Mucosa of gallbladder (tissue), 1 donor: ENCODE results near the gene NUDT2. TPM values are rescaled to one million over a fixed set of nuclear protein-coding genes. Genes with fewer than 3 reads are reported as not detected.

Experiments used
- DNase-seq: peaks from one replicate; pipeline ENCODE4 v3.0.0-alpha.2; 2020; ENCODE audit warnings: low spot score
- total RNA-seq: library from RNA; stranded (reverse); gene quantifications from one replicate; pipeline ENCODE4 v1.2.1, GENCODE V29; 2021
- donor health status: DM: no; HTN: no; CAD: no.

The NUDT2 gene
- total RNA-seq, 1 donor from 2014 or later = 25.5 TPM

DNA sequence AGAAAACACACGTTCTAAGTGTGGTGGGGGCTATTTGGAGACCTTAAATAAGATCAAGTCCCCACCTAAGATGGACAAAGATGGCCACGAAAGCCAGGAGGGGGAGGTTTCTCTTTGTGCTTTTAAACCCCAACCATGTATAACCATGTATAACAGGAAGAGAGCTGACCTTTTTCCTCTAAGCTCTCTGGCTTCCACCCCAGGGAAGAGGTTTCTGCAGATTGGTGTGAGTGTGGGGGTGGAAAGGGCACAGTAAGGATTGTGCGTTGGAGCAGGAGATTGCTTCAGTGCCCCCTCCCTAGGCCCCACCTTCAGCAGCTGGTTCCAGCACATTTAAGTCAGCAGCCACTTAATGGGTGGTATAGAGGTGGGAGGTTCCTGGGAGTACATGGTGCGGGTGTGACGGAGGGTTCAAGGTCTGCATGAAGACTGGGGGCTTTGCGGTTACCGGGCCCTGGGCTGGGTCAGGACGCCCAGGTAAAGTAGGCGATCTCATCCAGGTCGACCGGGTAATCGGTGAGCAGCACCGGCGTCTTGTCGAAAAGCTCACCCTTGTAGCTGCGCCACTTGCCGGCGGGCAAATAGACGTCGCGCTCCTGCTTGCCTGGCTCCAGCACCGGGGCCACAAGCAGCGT, 41.1 kb downstream of the NUDT2 start:
- DNase-seq = no peak

DNA sequence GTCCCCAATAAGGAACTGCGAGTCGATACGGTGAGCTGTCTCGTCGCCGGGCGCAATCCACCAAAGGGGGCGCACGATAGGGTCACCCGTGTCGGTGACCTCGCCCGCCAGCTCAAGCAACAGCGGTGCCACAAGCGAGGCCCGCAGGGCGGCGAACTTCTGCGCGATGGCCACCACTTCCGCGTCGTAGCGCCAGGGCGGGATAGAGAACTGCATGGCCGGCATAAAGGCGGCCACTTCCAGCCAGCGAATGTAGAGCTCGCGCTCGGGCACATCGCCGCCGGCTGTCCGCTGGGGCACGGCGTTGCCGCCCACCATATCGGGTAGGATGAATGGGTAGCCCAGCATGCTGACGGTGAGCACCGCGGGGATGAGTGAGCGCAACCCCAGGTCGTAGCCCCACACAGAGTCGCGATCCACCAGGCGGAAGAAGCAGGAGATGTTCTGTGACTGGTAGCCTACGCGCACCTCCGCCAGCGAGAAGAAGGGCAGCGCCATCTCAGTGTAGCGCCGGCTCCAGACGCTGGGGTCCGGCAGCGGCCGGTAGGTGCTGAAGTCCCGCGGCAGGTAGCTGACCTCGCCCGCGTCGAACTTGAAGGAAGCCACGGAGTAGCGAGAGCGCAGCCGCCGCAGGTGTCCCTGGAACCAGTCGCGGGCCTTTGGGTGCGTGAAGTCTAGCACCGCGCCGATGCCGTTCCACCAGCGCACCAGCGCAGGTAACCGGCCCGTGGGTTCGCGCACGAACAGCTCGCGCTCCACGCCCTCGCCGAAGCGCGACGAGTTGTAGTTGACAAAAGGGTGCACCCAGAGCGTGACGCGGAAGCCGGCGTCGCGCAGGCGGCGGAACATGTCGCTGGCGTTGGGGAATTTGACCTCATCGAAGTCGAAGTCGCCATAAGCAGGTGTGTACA, 41.9 kb downstream of the NUDT2 start:
- DNase-seq = no peak

DNA sequence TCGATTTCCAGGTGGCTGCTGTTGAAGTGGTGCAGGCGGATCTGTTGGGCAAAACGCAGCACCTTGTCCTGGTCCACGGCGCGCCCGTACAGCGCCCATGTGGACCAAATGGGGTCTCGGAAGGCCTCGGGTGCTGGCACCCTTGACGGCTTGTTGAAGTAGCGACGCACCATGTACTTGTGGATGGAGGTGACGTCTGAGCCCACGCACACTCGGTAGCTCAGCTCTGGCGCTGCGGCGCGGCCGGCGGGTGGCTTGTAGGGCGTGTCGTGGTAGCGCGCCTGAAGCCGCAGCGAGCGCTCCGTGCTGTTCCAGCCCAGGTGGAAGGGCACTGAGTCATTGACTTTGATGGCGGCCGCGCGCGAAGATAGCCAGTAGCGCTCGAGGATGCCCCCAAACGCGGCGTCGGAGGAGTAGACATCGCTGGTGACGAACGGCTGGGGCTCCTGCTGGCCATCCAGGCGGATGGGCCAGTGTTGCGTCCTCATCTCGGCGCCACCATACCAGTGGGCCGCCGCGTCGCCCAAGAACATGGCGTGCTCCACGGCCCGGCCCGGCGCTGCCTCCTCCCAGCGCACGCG, 42.6 kb downstream of the NUDT2 start:
- no peak for DNase-seq

DNA sequence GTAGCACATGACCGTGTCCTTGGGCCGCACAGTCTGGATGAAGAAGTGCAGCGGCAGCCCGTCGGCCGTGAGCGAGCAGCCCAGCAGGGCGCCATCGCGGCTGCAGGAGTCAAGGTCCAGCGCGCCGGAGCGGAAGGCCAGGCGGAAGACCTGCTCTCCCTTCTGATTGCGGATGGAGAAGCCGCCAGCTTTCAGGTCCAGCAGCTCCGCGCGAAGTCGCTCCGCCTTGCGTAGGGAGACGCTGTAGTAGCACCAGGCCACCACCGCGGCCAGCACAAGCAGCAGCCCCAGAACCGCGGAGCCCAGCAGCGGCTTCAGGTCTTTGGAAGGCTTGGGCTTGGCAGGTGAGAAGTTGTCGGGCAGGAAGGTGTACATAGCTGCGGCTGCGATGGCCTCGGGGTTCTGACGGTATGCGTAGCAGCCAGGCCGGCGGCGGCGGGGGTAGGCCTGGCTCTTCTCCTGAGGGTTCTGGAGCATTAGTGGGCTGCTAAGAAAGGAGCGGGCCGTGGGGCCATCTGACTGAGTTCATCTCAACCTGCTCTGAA, 43.2 kb downstream of the NUDT2 start:
- no peak for DNase-seq

DNA sequence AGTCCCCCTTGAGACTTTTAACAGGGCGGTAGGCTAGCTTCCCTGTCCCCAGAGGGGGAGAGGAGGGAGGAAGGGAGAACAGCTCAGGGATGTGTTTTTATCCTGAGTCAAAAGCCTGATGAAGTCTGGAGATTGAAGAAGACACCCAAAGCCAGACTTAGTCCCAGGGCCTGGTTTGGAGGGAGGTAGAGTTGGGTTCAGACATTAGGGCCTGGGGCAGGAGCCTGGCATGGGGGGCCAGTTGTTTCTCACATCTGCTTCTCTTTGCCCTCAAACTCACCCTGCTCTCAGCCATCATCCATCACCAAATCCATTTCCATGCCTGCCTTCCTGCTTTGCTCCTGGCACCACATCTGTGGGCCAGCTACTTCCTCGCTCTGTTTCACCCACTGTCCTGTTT, 44.4 kb downstream of the NUDT2 start:
- no peak for DNase-seq

DNA sequence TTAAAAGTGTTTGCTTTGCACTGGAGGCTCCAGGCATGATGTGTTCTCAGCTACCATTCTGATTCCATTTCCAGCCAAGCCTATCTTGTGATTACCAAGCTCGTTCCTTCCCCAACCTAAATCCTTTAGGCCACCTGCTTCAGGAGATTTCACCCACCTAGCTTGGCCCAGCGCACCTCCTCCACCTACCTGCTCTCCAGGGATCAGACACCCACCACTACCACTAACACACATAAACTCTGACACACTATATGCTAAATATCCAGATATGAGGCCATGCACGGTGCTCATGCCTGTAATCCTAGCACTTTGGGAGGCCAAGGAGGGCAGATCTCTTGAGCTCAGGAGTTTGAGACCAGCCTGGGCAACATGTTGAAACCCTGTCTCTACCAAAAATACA, 45.0 kb downstream of the NUDT2 start:
- DNase-seq = no peak

DNA sequence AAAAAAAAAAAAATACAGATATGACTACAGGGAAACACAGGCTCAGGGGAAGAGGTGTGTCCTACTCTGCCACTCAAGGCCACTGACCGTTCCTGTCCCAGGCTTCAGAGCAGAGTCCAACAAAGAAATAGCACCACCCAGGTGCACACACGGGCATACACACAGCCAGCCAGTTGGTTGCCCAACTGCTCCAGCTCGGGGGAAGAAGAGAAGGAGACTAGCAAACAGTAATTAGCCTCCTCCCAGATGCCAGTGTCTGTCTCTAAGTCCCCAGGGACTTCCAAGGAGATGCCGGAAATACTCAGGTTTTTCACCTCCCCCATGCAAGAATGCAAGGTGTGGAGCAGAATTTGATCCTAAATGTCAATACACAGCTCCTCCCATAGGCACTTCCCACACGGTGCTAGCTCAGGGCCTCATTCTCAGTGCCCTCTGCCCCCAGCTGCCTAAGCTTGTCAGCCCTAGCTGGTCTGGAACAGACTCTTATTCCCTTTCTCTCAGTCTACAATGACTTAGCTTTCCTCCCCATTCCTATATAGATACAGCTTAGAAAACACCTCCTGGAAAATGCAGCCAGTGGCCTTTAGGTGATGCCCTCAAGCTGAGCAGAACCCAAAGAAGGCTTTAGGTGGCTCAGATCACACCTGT, 45.7 kb downstream of the NUDT2 start:
- peak; percentile 85 for DNase-seq

DNA sequence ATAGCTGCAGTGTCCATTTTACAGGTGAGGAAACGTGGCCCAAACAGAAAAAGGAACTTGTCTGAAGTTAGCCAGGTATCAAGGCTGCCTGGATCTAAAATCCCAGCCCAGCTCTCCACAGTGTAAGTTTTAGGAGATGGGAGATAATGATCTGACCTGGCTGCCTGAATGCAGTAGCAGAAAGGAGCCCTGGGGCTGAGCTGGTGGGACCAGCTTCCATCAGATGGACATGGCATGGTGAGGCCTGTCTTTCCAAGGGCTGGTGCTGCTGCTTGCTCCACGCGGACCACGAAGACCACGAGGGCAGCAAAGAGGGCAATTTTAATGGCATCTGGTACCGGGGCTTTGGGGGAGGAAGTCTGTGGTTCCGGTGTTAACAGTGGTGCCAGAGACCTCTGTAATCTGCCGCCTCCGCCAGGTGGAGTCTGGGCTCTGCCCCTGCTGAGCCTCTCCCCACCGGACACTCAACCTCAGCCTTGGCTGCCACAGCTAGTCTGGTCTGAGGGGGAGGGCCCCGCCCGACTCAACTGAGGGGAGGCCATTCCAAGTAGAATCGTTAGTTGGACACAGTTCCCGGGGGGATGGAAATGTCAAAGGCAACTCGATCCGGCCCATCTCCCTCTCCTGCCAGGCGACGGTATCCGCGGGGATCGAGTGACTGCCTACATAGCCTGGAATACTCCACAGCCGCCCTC, 46.7 kb downstream of the NUDT2 start:
- DNase-seq = peak; percentile 59

DNA sequence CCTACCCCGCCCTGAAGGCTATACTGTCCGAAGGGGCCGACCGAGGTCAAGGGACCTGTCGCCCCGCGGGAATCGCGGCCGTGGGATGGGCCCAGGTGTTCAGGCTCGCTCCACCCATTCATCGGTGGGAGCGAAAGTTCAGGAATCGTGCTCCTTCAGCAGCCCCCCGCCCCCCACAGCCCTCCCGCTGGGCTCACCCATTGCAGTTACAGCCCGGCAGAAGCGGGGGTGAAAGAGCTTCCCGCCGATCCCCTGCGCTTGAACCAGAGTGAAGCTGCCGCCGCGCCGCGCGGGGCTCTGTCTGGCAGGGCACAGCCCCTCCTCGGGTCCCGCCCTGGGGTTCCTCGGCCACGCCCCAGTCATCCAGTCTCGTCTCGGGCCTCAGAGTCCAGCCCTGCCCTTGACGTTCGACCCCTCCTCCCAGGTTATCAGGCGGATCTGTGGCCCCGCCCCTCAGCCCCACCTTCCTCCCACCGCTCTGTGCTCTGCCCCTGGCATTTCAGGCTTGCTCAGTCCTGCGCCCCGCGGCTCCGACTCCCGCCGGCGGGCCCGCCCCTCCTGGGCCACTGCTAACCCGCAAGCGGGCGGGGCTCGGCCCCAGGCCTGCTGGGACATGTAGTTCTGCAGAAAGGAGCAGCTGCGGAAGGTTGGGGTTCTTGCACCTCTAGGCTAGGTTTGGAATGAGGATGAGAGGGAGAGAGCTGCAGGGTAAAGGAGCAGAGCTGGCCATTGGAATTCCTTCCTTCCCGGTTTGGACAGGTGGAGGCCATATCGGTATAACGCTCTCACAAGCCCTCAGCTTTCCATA, 47.4 kb downstream of the NUDT2 start, which contains the start of gene MYORG:
Gene MYORG, minus strand, starts transcription at position 303 of the 808 bp plus-strand sequence. CDS start 3,955 bp downstream, outside the sequence.
- peak; percentile 96 for DNase-seq

DNA sequence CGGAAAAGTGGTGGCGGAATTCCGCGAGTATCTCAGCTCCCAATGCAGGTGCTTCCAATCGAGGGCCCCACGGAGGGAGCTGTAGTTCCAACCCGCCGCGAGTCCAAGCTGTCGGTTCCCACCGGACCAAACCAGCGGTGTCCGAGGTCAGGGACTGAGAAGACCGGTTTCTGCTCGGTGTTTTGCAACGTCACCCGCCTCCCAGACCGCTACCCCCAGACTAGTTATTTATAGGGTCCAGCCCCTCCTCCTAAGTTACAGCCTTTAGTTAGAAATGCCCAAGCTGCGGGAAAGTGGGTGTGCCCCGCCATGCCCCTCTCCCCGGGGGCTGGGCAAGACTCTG, 48.0 kb downstream of the NUDT2 start:
- DNase-seq = peak; percentile 56

DNA sequence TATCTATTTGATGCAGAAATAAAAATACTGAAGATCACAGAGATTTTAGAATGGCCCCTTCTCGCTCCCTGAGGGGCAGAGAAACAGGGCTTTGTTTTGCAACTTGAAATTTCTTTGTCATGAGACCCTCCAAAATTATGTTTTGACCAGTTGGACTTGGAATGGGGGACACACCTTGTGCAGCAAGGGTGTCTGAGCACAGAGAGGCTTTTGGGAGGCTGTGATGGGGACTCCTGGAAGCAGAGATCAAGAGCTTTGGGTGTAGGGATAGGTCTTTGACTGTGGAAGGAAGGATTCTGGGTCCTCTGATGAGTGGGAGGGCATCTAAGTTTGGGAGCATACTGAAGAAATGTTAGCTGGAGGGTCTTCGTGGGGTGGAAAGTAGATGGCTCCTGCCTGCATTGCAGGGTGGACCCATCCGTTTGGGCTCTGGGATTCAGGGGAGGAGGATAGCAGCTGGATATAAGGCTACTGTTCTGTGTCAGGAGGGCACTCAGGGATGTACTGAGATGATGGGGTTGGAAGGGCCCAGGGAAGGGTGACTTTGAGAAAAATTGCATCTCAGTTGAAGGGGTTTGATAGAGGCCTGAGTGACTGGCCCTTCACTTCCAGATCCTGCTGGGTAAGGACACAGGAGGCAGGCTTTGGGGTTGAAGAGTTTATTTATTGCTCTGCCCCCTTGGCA, 49.1 kb downstream of the NUDT2 start:
- DNase-seq = peak; percentile 8

DNA sequence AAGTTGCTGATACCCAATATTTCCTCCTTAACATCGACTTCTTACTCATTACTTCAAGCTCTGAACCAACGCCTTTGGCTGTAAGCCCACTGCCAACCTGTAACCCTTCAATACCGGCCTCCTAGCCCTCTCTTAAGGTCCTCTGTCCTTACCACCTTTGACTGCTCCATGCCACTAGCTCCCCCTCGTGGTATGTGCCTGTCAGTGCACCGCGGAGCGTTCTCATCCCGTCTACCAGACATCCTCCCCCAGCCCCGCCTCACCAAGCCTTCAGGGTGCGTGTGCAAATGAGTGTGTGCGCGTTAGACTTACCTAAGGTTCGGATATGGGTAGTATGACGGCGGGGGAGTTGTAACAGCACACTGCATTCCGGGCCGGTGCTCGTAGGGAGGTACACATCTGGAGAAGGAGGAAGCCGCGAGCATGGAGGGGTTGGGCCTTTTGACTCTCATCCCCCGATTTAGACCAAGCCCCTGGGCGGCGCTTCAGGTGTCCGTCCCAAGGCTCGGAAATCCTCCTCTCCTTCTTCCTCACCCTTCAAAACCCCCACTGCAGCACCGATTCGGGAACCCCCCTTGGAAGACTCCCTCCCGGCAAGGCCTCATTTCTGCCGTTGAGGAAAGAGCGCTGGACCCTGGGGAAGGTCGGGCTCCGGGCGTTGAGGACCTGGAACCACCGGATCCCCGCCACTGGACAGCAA, 50.1 kb downstream of the NUDT2 start:
- DNase-seq = peak; percentile 93

DNA sequence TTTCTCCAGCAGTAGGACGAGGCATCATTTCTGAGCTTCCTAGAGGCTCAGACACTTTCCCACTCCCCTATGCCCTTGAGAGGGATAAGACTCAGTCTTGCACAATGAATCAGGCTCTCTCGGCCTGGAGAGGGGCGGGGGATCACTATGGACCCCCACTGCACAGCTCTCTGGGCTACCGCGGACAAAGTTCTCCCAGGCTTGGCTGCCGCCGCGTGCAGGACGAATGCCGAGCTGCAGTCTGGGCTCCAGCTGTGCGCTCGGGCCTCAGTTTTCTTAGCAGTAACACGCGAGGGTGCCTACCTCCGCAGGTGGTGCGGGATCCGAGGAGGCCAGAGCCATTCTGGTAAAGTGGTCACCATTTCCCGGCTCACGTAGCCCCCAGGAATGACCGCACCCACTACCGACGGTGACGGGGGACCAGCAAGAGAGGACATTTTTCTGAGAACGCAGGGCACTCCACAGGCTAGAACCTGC, 50.7 kb downstream of the NUDT2 start:
- DNase-seq = peak; percentile 13

DNA sequence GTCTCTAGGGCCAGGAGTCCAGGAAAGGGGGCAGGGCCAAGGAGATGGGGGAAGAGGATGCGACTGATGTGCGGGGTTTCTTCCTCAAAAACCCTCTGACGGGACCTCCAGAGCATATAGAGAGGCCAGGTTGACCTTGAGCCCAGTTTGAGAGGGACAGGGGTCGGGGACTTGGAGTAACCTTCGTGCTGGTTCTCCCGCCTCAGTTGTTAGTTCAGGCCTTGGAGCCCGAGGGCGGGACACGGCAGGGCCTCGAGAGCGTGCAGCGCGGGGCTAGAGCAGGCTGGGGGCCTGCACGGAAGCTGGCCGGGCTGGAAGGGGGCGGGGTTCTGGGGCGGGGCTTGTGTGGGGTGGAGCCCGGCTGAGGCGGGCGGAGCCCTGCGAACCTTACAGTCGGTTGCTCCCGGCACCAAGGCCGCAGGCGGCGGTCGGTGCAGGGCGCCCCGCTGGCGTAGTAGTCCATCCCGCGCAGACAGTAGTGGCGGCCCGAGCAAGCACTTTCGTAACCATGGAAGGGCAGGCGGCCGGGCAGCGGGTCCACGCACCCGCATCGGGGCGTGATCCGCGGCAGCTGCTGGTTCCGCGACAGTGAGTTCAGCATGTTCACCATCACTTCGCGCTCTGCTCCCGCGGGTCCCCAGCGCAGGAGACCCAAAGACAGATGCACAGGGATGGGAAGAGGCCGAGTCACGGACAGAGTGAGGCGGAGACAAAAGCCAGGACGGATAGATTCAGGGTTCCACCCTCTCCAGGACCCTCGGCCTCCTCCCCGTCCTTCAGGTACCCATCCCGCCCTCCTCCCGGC, 51.3 kb downstream of the NUDT2 start:
- peak; percentile 82 for DNase-seq

DNA sequence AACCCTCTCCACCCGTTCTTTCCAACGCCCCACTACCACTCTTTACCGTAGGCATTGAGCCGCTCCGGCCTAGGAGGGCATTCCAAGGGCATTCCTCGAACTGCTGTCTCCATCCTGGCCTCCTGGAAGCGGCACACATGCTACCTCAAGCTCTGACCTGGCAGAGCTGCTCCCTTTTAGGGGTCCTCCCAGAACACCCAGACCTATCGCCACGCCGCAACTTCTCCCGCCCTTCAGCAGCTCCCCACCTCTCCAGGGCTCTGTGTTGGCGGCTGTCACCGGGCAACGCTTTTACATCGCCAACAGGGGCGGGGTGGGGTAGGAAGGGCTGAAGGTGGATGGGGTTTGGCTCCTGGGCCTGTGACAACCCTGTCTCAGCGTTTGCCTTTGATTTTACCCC, 52.0 kb downstream of the NUDT2 start:
- DNase-seq = peak; percentile 13

DNA sequence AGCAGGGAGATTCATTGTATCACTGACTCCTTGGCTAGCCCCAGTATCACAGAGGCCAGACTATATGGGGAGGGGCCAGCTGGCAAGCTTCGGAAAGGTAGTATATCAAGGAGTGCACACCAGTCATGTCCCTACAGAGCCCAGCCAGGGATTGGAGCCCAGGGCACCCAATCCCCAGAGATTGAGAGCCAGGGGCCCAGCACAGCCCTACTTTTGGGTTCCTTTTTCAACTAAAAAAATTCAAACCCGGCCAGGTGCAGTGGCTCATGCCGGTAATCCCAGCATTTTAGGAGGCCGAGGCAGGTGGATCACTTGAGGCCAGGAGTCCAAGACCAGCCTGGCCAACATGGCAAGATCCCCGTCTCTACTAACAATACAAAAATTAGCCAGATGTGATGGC, 52.7 kb downstream of the NUDT2 start:
- peak; percentile 8 for DNase-seq

DNA sequence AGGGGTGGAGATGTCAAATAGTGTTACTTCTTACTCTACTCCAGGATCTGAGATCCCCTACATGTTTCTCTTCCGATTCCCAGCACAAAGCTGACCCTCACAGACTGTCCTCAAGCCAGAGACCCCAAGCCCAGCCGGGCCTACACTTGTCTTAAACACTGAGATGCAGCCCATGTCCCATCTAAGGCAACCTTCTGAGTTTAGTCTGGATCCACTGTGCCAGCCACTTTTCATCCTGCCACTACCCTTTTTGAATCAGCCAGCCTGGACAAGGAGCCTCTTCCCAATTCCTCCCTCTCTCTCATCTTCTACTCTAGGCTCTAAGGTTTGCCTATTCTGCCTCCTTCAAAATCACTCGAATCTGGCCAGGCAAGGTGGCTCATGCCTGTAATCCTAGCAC, 53.5 kb downstream of the NUDT2 start:
- peak; percentile 5 for DNase-seq

DNA sequence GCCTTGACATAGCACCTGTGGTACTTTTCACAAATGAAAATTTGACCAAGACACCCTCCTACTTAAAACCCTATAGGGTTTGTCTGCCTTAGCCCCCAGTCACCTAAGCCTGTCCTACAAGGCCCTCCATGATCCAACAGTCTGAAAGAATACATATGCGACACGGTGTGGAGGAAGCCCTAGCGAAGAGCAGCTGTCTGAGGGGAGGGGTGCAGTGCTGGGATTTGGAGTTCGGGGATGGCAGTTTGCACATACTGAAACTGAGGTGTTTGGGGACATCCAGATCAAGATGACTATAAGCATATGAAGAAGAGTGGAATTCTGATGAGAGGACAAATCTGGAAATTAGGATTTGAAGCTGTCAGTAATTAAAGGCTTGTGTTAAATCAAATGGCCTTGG, 54.5 kb downstream of the NUDT2 start:
- no peak for DNase-seq
